ENCODE results near the gene AHCYL1.

GRCh38 chr1:110040548-110040947, 56.0 kb downstream of the AHCYL1 start:
- TF ChIP-seq CTCF (IDR thresholded peaks at IDR 0.05) (no peak), POLR2A (IDR thresholded peaks at IDR 0.05) (no peak), EP300 (IDR thresholded peaks at IDR 0.05) (no peak)
